Umbilical cord (tissue), 2 donors: ENCODE results near the gene SLC29A2. TPM values are rescaled to one million over a fixed set of nuclear protein-coding genes. Genes with fewer than 3 reads are reported as not detected.
"Not testable (repeated sequence)": the region's sequence is repeated elsewhere in the genome, so short reads cannot be mapped to it uniquely, and the experiment has no call there.

Experiments used
- DNase-seq: peaks from one replicate; pipeline ENCODE4 v3.0.0-alpha.2; 2015; ENCODE audit warnings: low spot score
- total RNA-seq: library from RNA; depleted of rRNA; stranded (reverse); fragments of >200 nt; gene quantifications from one replicate; pipeline ENCODE4 v1.2.3, GENCODE V29; 2014; ENCODE audit warnings: low replicate concordance; ENCODE audit not compliant: insufficient read depth

Gene SLC29A2
- total RNA-seq, 1 donor from 2014 or later: 1.4 TPM

- DNase-seq: no peak
These were observed 37.5 kb downstream of the SLC29A2 start for GRCh38 chr11:66333896-66334604.

GRCh38 chr11:66333220-66333877 lies 38.2 kb downstream of the SLC29A2 start:
- DNase-seq: no peak

GRCh38 chr11:66332371-66333219 lies 39.0 kb downstream of the SLC29A2 start:
- DNase-seq: no peak

GRCh38 chr11:66331542-66332370 lies 39.8 kb downstream of the SLC29A2 start:
- DNase-seq: no peak

GRCh38 chr11:66330931-66331330 lies 40.6 kb downstream of the SLC29A2 start:
- DNase-seq: no peak

- DNase-seq: no peak
These were observed 42.3 kb downstream of the SLC29A2 start for GRCh38 chr11:66329165-66329673.

- DNase-seq: peak; percentile 82
These were observed 43.0 kb downstream of the SLC29A2 start for GRCh38 chr11:66328302-66329144.

- no peak for DNase-seq
These were observed 43.6 kb downstream of the SLC29A2 start for GRCh38 chr11:66328031-66328301.

GRCh38 chr11:66327171-66328030 lies 44.2 kb downstream of the SLC29A2 start:
- DNase-seq: peak; percentile 85

GRCh38 chr11:66326261-66327111 lies 45.1 kb downstream of the SLC29A2 start:
- DNase-seq: peak; percentile 80

- DNase-seq: no peak
These were observed 46.3 kb downstream of the SLC29A2 start for GRCh38 chr11:66325263-66325671.

GRCh38 chr11:66324664-66325063 lies 46.9 kb downstream of the SLC29A2 start:
- peak; percentile 73 for DNase-seq

- DNase-seq: no peak
These were observed 47.9 kb downstream of the SLC29A2 start for GRCh38 chr11:66323684-66324083.

GRCh38 chr11:66322732-66323427 lies 48.7 kb downstream of the SLC29A2 start:
- DNase-seq: no peak

GRCh38 chr11:66321606-66322005 lies 50.0 kb downstream of the SLC29A2 start:
- no peak for DNase-seq

GRCh38 chr11:66320748-66321147 lies 50.8 kb downstream of the SLC29A2 start:
- not testable (repeated sequence) for DNase-seq

- not testable (repeated sequence) for DNase-seq
These were observed 51.3 kb downstream of the SLC29A2 start for GRCh38 chr11:66320289-66320688.

GRCh38 chr11:66318600-66318970 lies 53.0 kb downstream of the SLC29A2 start:
- DNase-seq: no peak
